BLaER1 (cell line): ENCODE measurements around the gene CSNK1G3.
"Not testable (repeated sequence)": the region's sequence is repeated elsewhere in the genome, so short reads cannot be mapped to it uniquely, and the experiment has no call there.

Source experiments
- H3K27ac ChIP-seq: shearing (Covaris generic); formaldehyde crosslinking; 2 replicates; pipeline ENCODE4 v1.8.1; 2022
- H3K27me3 ChIP-seq: shearing (Covaris generic); formaldehyde crosslinking; 2 replicates; pipeline ENCODE4 v1.8.1; 2022
- H3K36me3 ChIP-seq: shearing (Covaris generic); formaldehyde crosslinking; 2 replicates; pipeline ENCODE4 v1.8.1; 2022
- H3K4me1 ChIP-seq: shearing (Covaris generic); formaldehyde crosslinking; 2 replicates; pipeline ENCODE4 v1.8.1; 2022
- H3K4me2 ChIP-seq: shearing (Covaris generic); formaldehyde crosslinking; 2 replicates; pipeline ENCODE4 v1.8.1; 2022
- H3K4me3 ChIP-seq: shearing (Covaris generic); formaldehyde crosslinking; 2 replicates; pipeline ENCODE4 v1.8.1; 2022
- H3K9ac ChIP-seq: shearing (Covaris generic); formaldehyde crosslinking; 2 replicates; pipeline ENCODE4 v1.8.1; 2022
- H3K9me3 ChIP-seq: shearing (Covaris generic); formaldehyde crosslinking; 2 replicates; pipeline ENCODE4 v1.8.1; 2022
- H4K20me1 ChIP-seq: shearing (Covaris generic); formaldehyde crosslinking; 2 replicates; pipeline ENCODE4 v1.8.1; 2022
- Cebpa-rat ChIP-seq: shearing (Covaris generic); IDR thresholded peaks from 2 replicates; pipeline ENCODE4 v1.8.1; 2022

The CSNK1G3 gene

DNA sequence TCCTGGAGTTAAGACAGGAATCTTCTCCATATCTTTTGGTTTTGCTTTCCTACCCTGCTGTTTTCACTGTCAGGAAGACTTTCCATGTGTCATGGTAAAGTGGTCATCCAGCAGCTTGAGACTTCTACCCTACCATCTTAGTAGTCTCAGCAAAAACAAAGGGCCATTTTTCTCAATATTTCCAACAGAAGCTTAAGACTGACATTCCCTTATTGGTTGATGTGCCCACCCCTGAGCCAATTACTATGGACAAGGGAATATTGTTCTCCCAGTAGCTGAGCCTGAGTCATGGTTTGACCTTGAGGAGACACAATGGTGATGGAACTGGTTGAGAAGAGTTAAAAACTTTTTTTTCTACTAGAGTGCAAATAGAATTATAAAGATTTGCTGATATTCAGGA, 105.6 kb downstream of the CSNK1G3 start:
- Histone ChIP-seq H3K9ac (no peak overlapping the region), H4K20me1 (no peaks in the 10 kb centered on the region), H3K9me3 (0 out of 2 replicates have a peak, but pooled peaks cover 3% of the 10 kb centered on the region), H3K4me2 (no peak overlapping the region), H3K4me3 (no peak overlapping the region), H3K27ac (no peak overlapping the region), H3K27me3 (no peaks in the 10 kb centered on the region), H3K36me3 (peaks cover 22% of the 10 kb centered on the region), H3K4me1 (no peaks in the 10 kb centered on the region)
- TF ChIP-seq Cebpa-rat = no peak

DNA sequence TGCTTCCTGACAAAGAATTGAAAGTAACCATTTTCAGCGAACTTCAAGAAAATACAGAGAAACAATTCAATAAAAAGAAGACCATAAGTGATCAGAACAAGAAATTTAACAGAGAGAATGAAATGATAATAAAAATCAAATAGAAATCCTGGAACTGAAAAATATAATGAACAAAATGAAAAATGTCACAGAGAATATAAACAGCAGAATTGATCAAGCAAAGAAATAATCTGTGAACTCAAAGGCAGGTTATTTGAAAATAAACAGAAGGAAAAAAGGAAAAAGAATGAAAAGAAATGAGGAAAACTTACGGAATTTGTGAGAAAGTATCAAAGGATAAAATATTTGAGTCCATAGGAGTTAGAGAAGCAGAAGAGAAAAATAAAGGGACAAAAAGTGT, 114.1 kb downstream of the CSNK1G3 start:
- no peak overlapping the region for H3K27ac ChIP-seq
- H4K20me1 ChIP-seq = no peaks in the 10 kb centered on the region
- H3K9me3 ChIP-seq = peaks cover 36% of the 10 kb centered on the region
- H3K4me3 ChIP-seq = no peak overlapping the region
- no peak overlapping the region for H3K9ac ChIP-seq
- H3K27me3 ChIP-seq = no peaks in the 10 kb centered on the region
- H3K4me1 ChIP-seq = no peaks in the 10 kb centered on the region
- H3K36me3 ChIP-seq = no peaks in the 10 kb centered on the region
- no peak for TF ChIP-seq Cebpa-rat
- H3K4me2 ChIP-seq = no peak overlapping the region

DNA sequence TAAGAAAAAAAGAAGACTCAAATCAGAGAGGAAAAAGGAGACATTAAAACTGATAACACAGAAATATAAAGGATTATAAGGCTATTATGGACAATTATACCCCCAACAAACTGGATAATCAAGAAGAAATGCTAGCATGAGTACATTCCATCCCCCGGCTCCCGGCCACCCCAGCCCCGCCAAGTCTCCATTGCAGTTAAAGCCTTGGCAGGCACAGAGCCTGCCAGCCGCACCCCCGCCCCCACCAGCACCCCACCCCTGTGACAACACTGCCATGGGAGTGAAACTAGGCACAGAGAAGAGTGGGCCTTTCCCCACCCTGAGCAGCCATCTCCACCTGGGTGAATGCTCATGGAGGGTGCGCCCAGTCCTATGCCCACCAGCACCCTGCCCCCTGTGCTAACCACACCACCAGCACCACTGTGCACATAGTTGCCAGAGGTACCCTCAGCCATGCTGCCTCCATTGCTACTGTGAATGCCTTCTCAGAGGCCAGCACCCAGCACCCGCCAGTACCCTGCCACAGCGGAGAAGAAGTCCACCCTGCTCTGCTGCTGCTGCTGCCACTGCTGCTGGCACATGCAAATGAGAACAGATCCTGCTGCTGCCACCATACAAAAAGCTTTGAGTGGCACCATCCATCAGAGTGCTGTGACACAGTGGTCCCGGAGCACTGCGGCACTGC, 117.0 kb downstream of the CSNK1G3 start:
- no peak overlapping the region for H3K4me3 ChIP-seq
- H3K9me3 ChIP-seq = peaks cover 36% of the 10 kb centered on the region
- no peak for TF ChIP-seq Cebpa-rat
- no peak overlapping the region for H3K4me2 ChIP-seq
- no peaks in the 10 kb centered on the region for H3K27me3 ChIP-seq
- no peak overlapping the region for H3K9ac ChIP-seq
- H3K36me3 ChIP-seq = no peaks in the 10 kb centered on the region
- H4K20me1 ChIP-seq = no peaks in the 10 kb centered on the region
- no peak overlapping the region for H3K27ac ChIP-seq
- no peaks in the 10 kb centered on the region for H3K4me1 ChIP-seq

DNA sequence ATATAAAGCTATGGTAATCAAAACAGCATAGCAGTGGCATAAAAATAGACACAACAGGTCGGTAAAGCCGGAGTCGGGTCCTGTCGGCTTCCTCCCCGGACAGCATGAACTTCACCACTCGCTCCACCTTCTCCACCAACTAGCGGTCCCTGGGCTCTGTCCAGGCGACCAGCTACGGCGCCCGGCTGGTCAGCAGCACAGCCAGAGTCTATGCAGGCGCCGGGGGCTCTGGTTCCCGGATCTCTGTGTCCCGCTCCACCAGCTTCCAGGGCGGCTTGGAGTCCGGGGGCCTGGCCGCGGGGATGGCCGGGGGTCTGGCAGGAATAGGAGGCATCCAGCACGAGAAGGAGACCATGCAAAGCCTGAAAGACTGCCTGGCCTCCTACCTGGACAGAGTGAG, 124.0 kb downstream of the CSNK1G3 start:
- Histone ChIP-seq H3K27ac (no peak overlapping the region), H3K4me3 (no peak overlapping the region), H3K27me3 (no peaks in the 10 kb centered on the region), H3K4me1 (no peaks in the 10 kb centered on the region), H4K20me1 (no peaks in the 10 kb centered on the region), H3K36me3 (no peaks in the 10 kb centered on the region), H3K9me3 (peaks cover 13% of the 10 kb centered on the region; the same call in 1 of the 2 replicates), H3K9ac (no peak overlapping the region), H3K4me2 (no peak overlapping the region)
- TF ChIP-seq Cebpa-rat = no peak

DNA sequence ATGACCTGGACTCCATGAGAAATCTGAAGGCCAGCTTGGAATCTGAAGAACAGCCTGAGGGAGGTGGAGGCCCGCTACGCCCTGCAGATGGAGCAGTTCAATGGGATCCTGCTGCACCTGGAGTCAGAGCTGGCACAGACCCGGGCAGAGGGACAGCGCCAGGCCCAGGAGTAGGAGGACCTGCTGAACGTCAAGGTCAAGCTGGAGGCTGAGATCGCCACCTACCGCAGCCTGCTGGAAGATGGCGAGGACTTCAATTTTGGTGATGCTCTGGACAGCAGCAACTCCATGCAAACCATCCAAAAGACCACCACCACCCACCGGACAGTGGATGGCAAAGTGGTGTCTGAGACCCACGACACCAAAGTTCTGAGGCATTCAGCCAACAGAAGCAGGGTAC, 125.1 kb downstream of the CSNK1G3 start:
- H3K4me1 ChIP-seq, H3K36me3 ChIP-seq, H3K4me3 ChIP-seq, H3K27ac ChIP-seq, H4K20me1 ChIP-seq, H3K27me3 ChIP-seq, H3K4me2 ChIP-seq, H3K9ac ChIP-seq: not testable (repeated sequence)
- peaks cover 13% of the 10 kb centered on the region; the same call in 1 of the 2 replicates for H3K9me3 ChIP-seq

DNA sequence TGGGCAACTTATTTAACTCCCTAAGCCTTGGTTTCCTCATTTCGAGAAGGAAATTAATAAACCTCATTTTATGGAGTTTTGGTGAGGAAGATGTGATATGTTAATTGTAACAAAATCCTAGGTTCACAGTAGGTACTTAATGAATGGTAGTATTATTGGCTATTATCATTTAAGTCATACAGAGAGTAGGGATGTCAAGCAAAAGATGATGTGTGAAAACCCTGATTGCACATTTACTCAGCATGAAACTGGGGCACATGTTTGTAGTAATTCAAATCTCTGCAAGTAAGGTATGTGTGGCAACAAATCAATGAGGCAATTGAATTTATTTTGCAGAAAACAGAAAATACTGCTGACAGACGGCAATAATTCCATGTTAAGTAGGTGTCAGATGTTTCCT, 127.3 kb downstream of the CSNK1G3 start:
- Histone ChIP-seq H3K9ac (no peak overlapping the region), H3K36me3 (no peaks in the 10 kb centered on the region), H3K4me3 (no peak overlapping the region), H3K27ac (no peak overlapping the region), H3K4me2 (no peak overlapping the region), H3K9me3 (peaks cover 13% of the 10 kb centered on the region; the same call in 1 of the 2 replicates), H4K20me1 (no peaks in the 10 kb centered on the region), H3K27me3 (no peaks in the 10 kb centered on the region), H3K4me1 (no peaks in the 10 kb centered on the region)
- no peak for TF ChIP-seq Cebpa-rat

DNA sequence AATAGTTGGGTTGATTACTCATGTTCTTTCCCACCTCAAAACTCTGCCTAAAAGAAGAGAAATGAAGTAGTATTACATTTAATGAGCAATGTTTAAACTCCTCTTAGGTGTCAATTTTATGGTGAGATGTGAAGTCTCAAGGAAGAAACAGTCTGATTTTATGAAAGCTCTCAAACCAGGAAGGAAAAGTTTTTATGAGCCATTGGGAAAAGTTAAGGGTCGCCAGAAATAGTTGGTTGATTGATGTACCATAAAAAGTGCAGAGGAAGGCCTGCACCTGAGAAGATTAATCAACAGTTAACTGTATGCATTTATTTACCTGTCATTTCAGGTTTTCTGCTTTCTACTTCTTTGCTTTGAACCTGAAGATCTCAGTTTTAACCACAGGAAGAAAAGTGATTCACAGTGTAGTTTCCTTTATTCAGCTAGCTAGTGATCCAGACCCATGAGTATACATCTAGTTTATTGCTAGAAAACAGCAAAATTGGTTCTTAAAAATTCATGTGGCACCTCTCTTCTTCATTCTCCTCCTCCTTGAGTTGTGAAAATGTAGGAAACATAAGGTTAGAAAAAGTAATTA, 133.1 kb downstream of the CSNK1G3 start:
- Histone ChIP-seq H3K4me1 (no peaks in the 10 kb centered on the region), H3K9ac (no peak overlapping the region), H3K9me3 (no peaks in the 10 kb centered on the region), H4K20me1 (no peaks in the 10 kb centered on the region), H3K4me2 (no peak overlapping the region), H3K4me3 (no peak overlapping the region), H3K36me3 (no peaks in the 10 kb centered on the region), H3K27ac (no peak overlapping the region), H3K27me3 (no peaks in the 10 kb centered on the region)
- TF ChIP-seq Cebpa-rat = no peak

DNA sequence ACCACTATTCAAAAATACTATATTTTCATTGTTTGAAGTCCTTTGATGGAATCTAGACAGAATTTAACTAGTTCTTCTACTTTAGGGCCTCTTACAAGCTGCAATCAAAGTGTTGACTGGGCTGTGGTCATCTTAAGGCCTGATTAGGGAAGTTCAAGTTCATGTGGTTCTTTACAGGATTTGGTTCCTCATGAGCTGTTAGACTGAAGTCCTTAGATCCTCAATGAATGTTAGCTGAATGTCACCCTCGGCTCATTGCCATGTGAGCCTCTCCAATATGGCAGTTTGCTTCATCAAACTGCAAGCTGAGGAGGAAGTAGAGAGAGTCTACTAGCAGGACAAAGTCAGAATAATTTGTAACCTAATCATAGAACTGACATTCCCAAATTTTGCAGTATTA, 135.1 kb downstream of the CSNK1G3 start:
- H3K27ac ChIP-seq = no peak overlapping the region
- no peaks in the 10 kb centered on the region for H3K27me3 ChIP-seq
- no peaks in the 10 kb centered on the region for H3K4me1 ChIP-seq
- H3K4me3 ChIP-seq = no peak overlapping the region
- H3K36me3 ChIP-seq = no peaks in the 10 kb centered on the region
- no peak overlapping the region for H3K4me2 ChIP-seq
- no peaks in the 10 kb centered on the region for H4K20me1 ChIP-seq
- H3K9ac ChIP-seq = no peak overlapping the region
- no peak for TF ChIP-seq Cebpa-rat
- H3K9me3 ChIP-seq = no peaks in the 10 kb centered on the region

DNA sequence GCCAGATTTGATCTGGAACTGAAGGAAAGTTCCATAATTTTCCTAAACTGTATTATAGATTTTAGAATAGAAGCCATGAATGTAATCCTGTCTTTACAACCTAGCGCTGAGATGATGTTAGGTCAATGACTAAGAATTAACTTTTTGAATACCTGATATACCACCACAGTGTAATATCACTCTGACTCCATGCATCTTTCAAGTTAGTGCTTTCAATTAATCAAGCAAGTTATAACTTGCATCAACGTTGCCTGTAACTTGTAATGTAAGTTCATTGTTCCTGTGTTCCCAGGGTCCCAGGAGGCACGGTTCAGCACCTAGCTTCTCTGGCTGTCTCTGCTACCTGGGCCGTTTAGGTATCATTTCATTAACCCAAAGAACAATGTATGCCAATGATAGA, 139.3 kb downstream of the CSNK1G3 start:
- H3K9me3 ChIP-seq = no peaks in the 10 kb centered on the region
- TF ChIP-seq Cebpa-rat = no peak
- no peaks in the 10 kb centered on the region for H4K20me1 ChIP-seq
- no peaks in the 10 kb centered on the region for H3K27me3 ChIP-seq
- no peak overlapping the region for H3K27ac ChIP-seq
- H3K36me3 ChIP-seq = no peaks in the 10 kb centered on the region
- no peaks in the 10 kb centered on the region for H3K4me1 ChIP-seq
- no peak overlapping the region for H3K9ac ChIP-seq
- H3K4me2 ChIP-seq = no peak overlapping the region
- no peak overlapping the region for H3K4me3 ChIP-seq

DNA sequence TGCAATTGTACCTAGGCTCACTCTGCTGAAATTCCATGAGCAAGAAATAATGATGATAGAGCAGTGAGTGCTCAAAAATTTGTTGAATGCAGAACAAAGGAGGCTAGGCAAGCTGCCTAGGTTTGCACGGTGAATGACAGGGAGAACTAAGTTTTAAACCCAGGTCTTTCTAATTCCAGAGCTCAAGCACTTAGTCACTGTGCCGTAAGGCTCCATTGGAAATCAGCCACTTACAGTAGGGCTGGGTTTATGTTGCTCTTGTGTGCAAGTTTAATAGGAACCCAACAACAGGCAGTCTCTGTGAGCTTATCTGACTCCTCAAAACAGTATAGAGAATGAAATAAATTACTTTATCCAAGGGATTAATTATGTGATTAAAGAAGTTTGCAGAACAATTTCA, 147.0 kb downstream of the CSNK1G3 start:
- H3K9ac ChIP-seq = no peak overlapping the region
- TF ChIP-seq Cebpa-rat = no peak
- no peak overlapping the region for H3K4me3 ChIP-seq
- no peaks in the 10 kb centered on the region for H3K36me3 ChIP-seq
- peaks cover 6% of the 10 kb centered on the region; the same call in 1 of the 2 replicates for H3K4me1 ChIP-seq
- no peak overlapping the region for H3K27ac ChIP-seq
- 0 out of 2 replicates have a peak, but pooled peaks cover under 1% of the 10 kb centered on the region for H3K9me3 ChIP-seq
- no peaks in the 10 kb centered on the region for H3K27me3 ChIP-seq
- no peaks in the 10 kb centered on the region for H4K20me1 ChIP-seq
- no peak overlapping the region; the same call in 1 of the 2 replicates for H3K4me2 ChIP-seq

DNA sequence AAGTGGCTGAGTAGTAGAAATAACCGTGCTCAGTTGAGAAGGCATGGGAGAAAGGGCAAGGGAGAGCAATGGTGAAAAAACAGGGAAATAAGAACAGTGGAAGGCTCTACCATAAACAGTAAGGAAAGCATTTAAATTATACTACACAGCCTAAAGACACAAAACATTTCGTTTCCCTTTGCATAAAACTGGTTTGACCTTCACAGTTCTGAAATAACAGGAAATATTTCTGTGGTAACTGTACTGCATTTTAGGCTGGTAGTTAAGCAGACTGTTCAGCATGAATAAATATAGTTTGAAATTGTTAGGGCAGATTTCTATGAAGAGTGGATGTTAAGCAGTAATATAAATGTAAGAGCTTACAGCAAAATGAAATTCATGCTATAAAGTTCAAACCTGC, 147.5 kb downstream of the CSNK1G3 start:
- H3K36me3 ChIP-seq = no peaks in the 10 kb centered on the region
- H4K20me1 ChIP-seq = no peaks in the 10 kb centered on the region
- H3K9ac ChIP-seq = no peak overlapping the region
- no peak overlapping the region for H3K27ac ChIP-seq
- TF ChIP-seq Cebpa-rat = no peak
- H3K9me3 ChIP-seq = 0 out of 2 replicates have a peak, but pooled peaks cover 4% of the 10 kb centered on the region
- peaks cover 6% of the 10 kb centered on the region; the same call in 1 of the 2 replicates for H3K4me1 ChIP-seq
- no peak overlapping the region for H3K4me3 ChIP-seq
- no peaks in the 10 kb centered on the region for H3K27me3 ChIP-seq
- peak overlapping the region; percentile 31; the same call in 1 of the 2 replicates for H3K4me2 ChIP-seq
